ENCODE results near the gene CRX.
"Not testable (repeated sequence)": the region's sequence is repeated elsewhere in the genome, so short reads cannot be mapped to it uniquely, and the experiment has no call there.

CRX gene

GRCh38 chr19:47803148-47803547 is 18.6 kb upstream of the CRX start:
- not testable (repeated sequence) for DNase-seq (ENCODE audit: low read depth in 2 of 2, low spot score in 1 of 2)

GRCh38 chr19:47803671-47804070 is 18.1 kb upstream of the CRX start:
- DNase-seq (ENCODE audit: low read depth in 2 of 2, low spot score in 1 of 2), result not testable (repeated sequence)

GRCh38 chr19:47804451-47804850 is 17.3 kb upstream of the CRX start, which contains the start of gene TPRX1:
TPRX1 (minus strand) TSS chr19:47804551; CDS start chr19:47804539, 12 bp downstream.
- DNase-seq (ENCODE audit: low read depth in 2 of 2, low spot score in 1 of 2), result not testable (repeated sequence)

DNA sequence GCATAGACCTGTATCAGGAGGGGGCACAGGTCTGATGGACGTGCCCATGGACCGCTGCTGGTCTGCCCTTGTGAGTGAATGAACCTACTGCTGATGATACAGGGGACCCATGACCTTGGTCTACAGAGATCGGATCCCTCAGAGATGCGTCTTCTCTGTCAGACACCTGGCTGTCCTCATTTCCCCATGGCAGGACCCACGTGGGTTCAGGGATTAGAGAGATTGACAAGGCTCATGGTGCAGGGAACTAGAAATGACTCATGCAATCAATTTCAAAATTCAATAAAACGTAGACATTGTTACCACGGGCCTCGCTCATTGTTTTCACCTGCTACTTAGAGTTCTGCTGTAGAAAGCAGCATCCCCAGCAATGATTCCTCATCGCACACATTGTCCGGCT is 16.4 kb upstream of the CRX start:
- DNase-seq (ENCODE audit: low read depth in 2 of 2, low spot score in 1 of 2), result no peak

GRCh38 chr19:47806435-47806834 is 15.3 kb upstream of the CRX start:
- DNase-seq (ENCODE audit: low read depth in 2 of 2, low spot score in 1 of 2), result no peak

- peak; percentile 28 to 54 for DNase-seq (ENCODE audit: low read depth in 2 of 2, low spot score in 1 of 2)
Observed at GRCh38 chr19:47813304-47813994, 8.3 kb upstream of the CRX start.

GRCh38 chr19:47813995-47814328 is 7.8 kb upstream of the CRX start:
- DNase-seq (ENCODE audit: low read depth in 2 of 2, low spot score in 1 of 2), result no peak

- not testable (repeated sequence) for DNase-seq (ENCODE audit: low read depth in 2 of 2, low spot score in 1 of 2)
Observed at GRCh38 chr19:47816270-47816669, 5.5 kb upstream of the CRX start.

DNA sequence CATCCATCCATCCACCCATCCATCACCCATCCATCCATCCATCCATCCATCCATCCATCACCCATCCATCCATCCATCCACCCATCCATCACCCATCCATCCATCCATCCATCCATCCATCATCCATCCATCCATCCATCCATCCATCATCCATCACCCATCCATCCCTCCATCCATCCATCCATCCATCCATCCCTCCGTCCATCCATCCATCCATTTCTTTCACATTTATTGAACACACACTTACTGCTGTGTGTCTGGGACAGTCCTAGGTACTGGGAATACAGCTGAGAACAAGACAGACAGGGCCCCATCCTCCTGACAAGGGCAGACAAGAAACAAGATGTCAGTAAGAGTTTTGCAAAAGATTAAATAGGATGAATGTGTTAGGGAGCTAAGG is 3.5 kb upstream of the CRX start:
- not testable (repeated sequence) for DNase-seq (ENCODE audit: low read depth in 2 of 2, low spot score in 1 of 2)

DNA sequence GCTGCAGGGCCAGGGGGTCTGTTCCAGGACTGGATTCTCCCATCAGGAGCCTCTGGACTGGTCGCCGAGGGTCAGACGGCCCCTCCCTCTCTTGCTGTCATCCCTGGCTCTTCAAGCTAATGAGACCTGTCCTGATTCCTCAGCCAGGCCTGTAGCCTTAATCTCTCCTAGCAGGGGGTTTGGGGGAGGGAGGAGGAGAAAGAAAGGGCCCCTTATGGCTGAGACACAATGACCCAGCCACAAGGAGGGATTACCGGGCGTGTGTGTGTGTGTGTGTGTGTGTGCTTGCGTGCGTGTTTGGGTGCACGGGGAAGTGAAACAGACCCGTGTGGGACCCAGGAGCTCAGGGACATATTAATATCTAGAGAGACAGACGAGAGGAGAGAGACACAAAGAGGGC is 1.9 kb upstream of the CRX start:
- DNase-seq (ENCODE audit: low read depth in 2 of 2, low spot score in 1 of 2), result no peak

- DNase-seq (ENCODE audit: low read depth in 2 of 2, low spot score in 1 of 2), result no peak
Observed at GRCh38 chr19:47820410-47820809, 1.3 kb upstream of the CRX start.

DNA sequence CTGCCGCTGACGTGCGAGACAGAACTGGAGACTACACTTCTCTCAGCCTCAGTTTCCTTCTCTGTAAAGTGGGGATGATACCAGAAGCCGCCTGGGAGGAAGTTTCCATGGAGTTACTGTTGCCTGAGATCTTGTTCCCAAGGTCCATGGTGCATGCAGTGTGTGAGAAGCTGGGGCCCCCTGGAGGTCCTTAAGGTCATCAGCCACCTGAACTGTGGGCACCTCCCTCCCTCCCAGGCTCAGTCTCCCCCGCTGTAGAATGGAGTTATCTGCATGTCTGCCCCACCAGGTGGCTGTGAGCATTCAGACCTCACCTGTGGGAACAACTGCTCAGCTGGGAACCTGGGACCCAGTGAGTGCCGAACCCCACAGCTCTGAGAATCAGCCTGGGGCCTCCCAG is 2.7 kb downstream of the CRX start:
- no peak for DNase-seq (ENCODE audit: low read depth in 2 of 2, low spot score in 1 of 2)

DNA sequence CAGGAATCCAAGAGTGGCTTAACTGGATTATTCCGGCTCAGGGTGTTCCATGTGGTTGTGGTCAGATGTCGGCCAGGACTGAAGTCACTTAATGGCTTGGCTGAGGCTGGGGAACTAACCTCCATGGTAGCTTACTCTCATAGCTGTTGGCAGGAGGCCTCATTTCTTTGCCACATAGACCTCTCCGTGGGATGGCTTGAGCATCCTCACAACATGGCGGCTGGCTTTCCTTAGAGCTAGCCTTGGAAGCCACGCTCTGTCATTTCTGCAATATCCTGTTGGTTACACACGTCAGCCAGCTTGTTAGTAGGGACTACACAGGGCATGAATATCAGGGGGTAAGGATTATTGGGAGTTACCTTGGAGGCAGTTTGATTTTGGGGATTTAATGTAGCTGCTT is 5.1 kb downstream of the CRX start:
- DNase-seq (ENCODE audit: low read depth in 2 of 2, low spot score in 1 of 2), result no peak

- no peak for DNase-seq (ENCODE audit: low read depth in 2 of 2, low spot score in 1 of 2)
Observed at GRCh38 chr19:47832723-47833122, 11.0 kb downstream of the CRX start.

- DNase-seq (ENCODE audit: low read depth in 2 of 2, low spot score in 1 of 2), result no peak
Observed at GRCh38 chr19:47836038-47836437, 14.3 kb downstream of the CRX start.

DNA sequence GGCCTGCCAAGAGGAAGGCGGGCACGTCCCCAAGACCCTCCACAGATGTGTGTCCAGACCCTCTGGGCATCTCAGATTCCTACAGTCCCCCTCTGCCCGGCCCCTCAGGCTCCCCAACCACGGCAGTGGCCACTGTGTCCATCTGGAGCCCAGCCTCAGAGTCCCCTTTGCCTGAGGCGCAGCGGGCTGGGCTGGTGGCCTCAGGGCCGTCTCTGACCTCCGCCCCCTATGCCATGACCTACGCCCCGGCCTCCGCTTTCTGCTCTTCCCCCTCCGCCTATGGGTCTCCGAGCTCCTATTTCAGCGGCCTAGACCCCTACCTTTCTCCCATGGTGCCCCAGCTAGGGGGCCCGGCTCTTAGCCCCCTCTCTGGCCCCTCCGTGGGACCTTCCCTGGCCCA is 17.7 kb downstream of the CRX start:
- DNase-seq (ENCODE audit: low read depth in 2 of 2, low spot score in 1 of 2), result no peak

- DNase-seq (ENCODE audit: low read depth in 2 of 2, low spot score in 1 of 2), result no peak
Observed at GRCh38 chr19:47839913-47840312, 18.2 kb downstream of the CRX start.

GRCh38 chr19:47842941-47843340 is 21.2 kb downstream of the CRX start:
- no peak for DNase-seq (ENCODE audit: low read depth in 2 of 2, low spot score in 1 of 2)

GRCh38 chr19:47848425-47848822 is 26.7 kb downstream of the CRX start:
- no peak for DNase-seq (ENCODE audit: low read depth in 2 of 2, low spot score in 1 of 2)

GRCh38 chr19:47848823-47849473 is 27.2 kb downstream of the CRX start:
- no peak for DNase-seq (ENCODE audit: low read depth in 2 of 2, low spot score in 1 of 2)

DNA sequence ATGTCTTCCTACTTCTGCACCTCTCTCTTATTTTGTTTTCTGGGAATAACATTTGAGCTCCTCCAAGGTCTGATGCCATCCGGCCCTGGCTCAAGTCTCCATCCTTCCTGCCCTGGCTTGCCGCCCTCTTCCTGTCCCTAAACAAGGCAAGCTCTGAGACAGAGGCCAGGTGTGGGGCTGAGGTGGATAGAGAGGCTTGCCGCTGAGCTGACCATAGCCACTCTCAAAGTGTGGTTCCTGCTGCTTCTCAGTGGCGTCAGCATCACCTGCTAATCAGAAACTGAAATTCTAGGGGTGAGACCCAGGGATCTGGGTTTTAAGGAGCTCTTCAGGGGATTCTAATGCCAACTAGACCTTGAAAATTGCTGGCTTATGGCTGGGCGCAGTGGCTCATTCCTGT is 31.3 kb downstream of the CRX start:
- no peak for DNase-seq (ENCODE audit: low read depth in 2 of 2, low spot score in 1 of 2)

DNA sequence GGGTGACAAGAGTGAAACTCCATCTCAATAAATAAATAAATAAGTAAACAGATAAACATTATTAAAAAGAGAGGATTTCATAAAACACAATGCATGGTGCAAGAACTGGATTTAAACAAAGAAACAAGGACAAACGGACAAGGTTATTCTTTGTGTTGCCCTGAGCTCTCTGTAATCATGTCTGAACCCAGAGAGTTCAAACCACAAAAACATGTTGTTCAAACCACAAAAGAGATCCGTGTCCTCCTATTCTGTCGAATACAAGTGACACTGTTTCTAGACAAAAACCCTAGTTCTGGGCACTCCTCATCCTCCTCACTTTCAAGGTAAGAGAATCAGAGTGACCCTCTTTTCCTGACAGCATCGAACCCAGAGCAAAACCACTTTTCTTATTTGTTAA is 32.7 kb downstream of the CRX start:
- DNase-seq (ENCODE audit: low read depth in 2 of 2, low spot score in 1 of 2), result no peak

GRCh38 chr19:47858231-47858630 is 36.5 kb downstream of the CRX start:
- DNase-seq (ENCODE audit: low read depth in 2 of 2, low spot score in 1 of 2), result not testable (repeated sequence)
